Neural cell (in vitro differentiated cells): ENCODE measurements around the gene POLN. TPM values are rescaled to one million over a fixed set of nuclear protein-coding genes. Genes with fewer than 3 reads are reported as not detected.

Source experiments
- H2AFZ ChIP-seq: fragments of 200-600, 300-800 bp; sonication (generic), shearing (Covaris generic); 2 replicates; pipeline ENCODE4 v1.6.0; 2014; ENCODE audit warnings: low read depth, mild to moderate bottlenecking, antibody characterized with exemption, low read length, moderate library complexity
- H3F3A ChIP-seq: fragments of 200-600 bp; shearing (Covaris generic); 2 replicates; pipeline ENCODE4 v1.6.1; 2016; ENCODE audit warnings: mild to moderate bottlenecking, moderate library complexity, mixed read lengths, antibody characterized with exemption, low read length; ENCODE audit not compliant: insufficient read depth, poor library complexity, severe bottlenecking
- H3K27ac ChIP-seq: fragments of 200-600, 300-800 bp; sonication (generic), shearing (Covaris generic); 2 replicates; pipeline ENCODE4 v1.5.1; 2014; ENCODE audit warnings: mild to moderate bottlenecking, low read length, moderate library complexity
- H3K27me3 ChIP-seq: fragments of 300-800, 200-600 bp; sonication (generic), shearing (Covaris generic); 2 replicates; pipeline ENCODE4 v1.6.0; 2014; ENCODE audit warnings: mild to moderate bottlenecking, low read depth, low read length, moderate library complexity; ENCODE audit not compliant: insufficient read depth
- H3K36me3 ChIP-seq: fragments of 300-800, 200-600 bp; sonication (generic), shearing (Covaris generic); 2 replicates; pipeline ENCODE4 v1.5.1; 2014; ENCODE audit warnings: mild to moderate bottlenecking, antibody characterized with exemption, low read length, moderate library complexity; ENCODE audit not compliant: insufficient read depth
- H3K4me2 ChIP-seq: fragments of 300-800, 200-600 bp; sonication (generic), shearing (Covaris generic); 2 replicates; pipeline ENCODE4 v1.6.0; 2014; ENCODE audit warnings: mild to moderate bottlenecking, low read length
- H3K4me3 ChIP-seq: fragments of 300-800, 200-600 bp; sonication (generic), shearing (Covaris generic); 2 replicates; pipeline ENCODE4 v1.5.1; 2014; ENCODE audit warnings: mild to moderate bottlenecking, low read length, moderate library complexity
- H3K79me2 ChIP-seq: fragments of 200-600 bp; shearing (Covaris generic); replicated peaks from 2 replicates; pipeline ENCODE4 v1.6.0; 2014; ENCODE audit warnings: mild to moderate bottlenecking, low read length, moderate library complexity; ENCODE audit not compliant: insufficient read depth
- H3K9ac ChIP-seq: fragments of 300-800, 200-600 bp; sonication (generic), shearing (Covaris generic); 2 replicates; pipeline ENCODE4 v1.6.1; 2016; ENCODE audit warnings: mild to moderate bottlenecking, low read length, mixed read lengths
- H3K9me2 ChIP-seq: fragments of 200-600 bp; shearing (Covaris generic); 2 replicates; pipeline ENCODE4 v1.6.1; 2016; ENCODE audit warnings: mild to moderate bottlenecking, low read length, mixed read lengths; ENCODE audit not compliant: insufficient read depth
- H3K9me3 ChIP-seq: fragments of 200-600, 300-800 bp; sonication (generic), shearing (Covaris generic); 2 replicates; pipeline ENCODE4 v1.6.1; 2016; ENCODE audit warnings: mild to moderate bottlenecking, mixed run types, low read length, moderate library complexity, mixed read lengths
- H4K20me1 ChIP-seq: fragments of 200-600 bp; shearing (Covaris generic); 2 replicates; pipeline ENCODE4 v1.6.1; 2016; ENCODE audit warnings: mild to moderate bottlenecking, mixed run types; ENCODE audit not compliant: insufficient read depth
- CTCF ChIP-seq: fragments of 450-650 bp; IDR thresholded peaks from 2 replicates; pipeline ENCODE4 v1.5.1; 2014; ENCODE audit warnings: antibody characterized with exemption, mild to moderate bottlenecking, moderate library complexity; ENCODE audit not compliant: poor library complexity, severe bottlenecking
- EP300 ChIP-seq: fragments of 450-650 bp; conservative IDR thresholded peaks from 2 replicates; pipeline ENCODE4 v1.6.1; 2014; ENCODE audit warnings: antibody characterized with exemption, mild to moderate bottlenecking, moderate library complexity; ENCODE audit not compliant: poor library complexity, severe bottlenecking
- EZH2 ChIP-seq: fragments of 200-600, 300-800 bp; shearing (Covaris generic), sonication (generic); IDR thresholded peaks from 2 replicates; pipeline ENCODE4 v1.6.1; 2014; ENCODE audit warnings: antibody characterized with exemption, low read length, borderline replicate concordance, mild to moderate bottlenecking; ENCODE audit not compliant: insufficient read depth, poor library complexity, severe bottlenecking
- MXI1 ChIP-seq: fragments of 450-650 bp; conservative IDR thresholded peaks from 2 replicates; pipeline ENCODE4 v1.6.1; 2014; ENCODE audit warnings: antibody characterized with exemption, mild to moderate bottlenecking; ENCODE audit not compliant: poor library complexity, severe bottlenecking
- POLR2AphosphoS5 ChIP-seq: IDR thresholded peaks from 2 replicates; pipeline ENCODE4 v1.6.1; 2012
- RAD21 ChIP-seq: fragments of 450-650 bp; conservative IDR thresholded peaks from 2 replicates; pipeline ENCODE4 v1.6.1; 2014; ENCODE audit warnings: antibody characterized with exemption, mild to moderate bottlenecking, moderate library complexity
- REST ChIP-seq: IDR thresholded peaks from 2 replicates; pipeline ENCODE4 v1.6.1; 2012; ENCODE audit warnings: borderline replicate concordance
- SMC3 ChIP-seq: fragments of 450-650 bp; conservative IDR thresholded peaks from 2 replicates; pipeline ENCODE4 v1.6.1; 2014; ENCODE audit warnings: antibody characterized with exemption, mild to moderate bottlenecking, moderate library complexity; ENCODE audit not compliant: poor library complexity
- TAF1 ChIP-seq: IDR thresholded peaks from 2 replicates; pipeline ENCODE4 v1.6.1; 2012; ENCODE audit warnings: low read depth
- polyA plus RNA-seq: library from polyadenylated mRNA; depleted of rRNA; stranded (reverse); fragments of >200 nt; gene quantifications from 2 replicates; pipeline ENCODE4 v1.2.3, GENCODE V29; 2014

Gene POLN
- polyA plus RNA-seq, 1 donor from 2014 or later = 1.1 TPM

GRCh38 chr4:2091990-2092668, 149.8 kb downstream of the POLN start:
- H4K20me1 ChIP-seq = no peaks in the 10 kb centered on the region
- peaks cover 4% of the 10 kb centered on the region for H3K9me3 ChIP-seq
- H3K36me3 ChIP-seq = no peaks in the 10 kb centered on the region
- H3K27ac ChIP-seq = no peak overlapping the region
- H2AFZ ChIP-seq = no peak overlapping the region
- TF ChIP-seq MXI1 = no peak
- no peaks in the 10 kb centered on the region for H3K27me3 ChIP-seq
- no peak overlapping the region for H3K9ac ChIP-seq
- H3K4me2 ChIP-seq = no peak overlapping the region
- H3K79me2 ChIP-seq = no peaks in the 10 kb centered on the region
- H3K9me2 ChIP-seq = no peaks in the 10 kb centered on the region
- H3F3A ChIP-seq = no peaks in the 10 kb centered on the region
- no peak overlapping the region for H3K4me3 ChIP-seq

- H3K4me2 ChIP-seq = no peak overlapping the region
- H3K79me2 ChIP-seq = no peaks in the 10 kb centered on the region
- no peak overlapping the region for H2AFZ ChIP-seq
- H3K9me3 ChIP-seq = no peaks in the 10 kb centered on the region
- no peak overlapping the region for H3K9ac ChIP-seq
- H3K27me3 ChIP-seq = no peaks in the 10 kb centered on the region
- no peaks in the 10 kb centered on the region for H3F3A ChIP-seq
- no peak overlapping the region for H3K27ac ChIP-seq
- H4K20me1 ChIP-seq = no peaks in the 10 kb centered on the region
- no peak overlapping the region for H3K4me3 ChIP-seq
- TF ChIP-seq CTCF (no peak), TAF1 (no peak), MXI1 (no peak), REST (no peak), POLR2AphosphoS5 (no peak), SMC3 (no peak), EP300 (no peak), RAD21 (no peak), EZH2 (no peak)
- H3K36me3 ChIP-seq = no peaks in the 10 kb centered on the region
- no peaks in the 10 kb centered on the region for H3K9me2 ChIP-seq
These were observed 151.3 kb downstream of the POLN start for GRCh38 chr4:2090642-2091041.
